Gastroesophageal sphincter (tissue), 3 donors: ENCODE data around the gene ARHGEF4.

Experiments used
- EP300 ChIP-seq: sonication (generic); formaldehyde crosslinking; IDR thresholded peaks from one replicate; pipeline ENCODE4 v1.6.1; 2017; ENCODE audit warnings: antibody characterized with exemption, mild to moderate bottlenecking
- POLR2A ChIP-seq, 2 donors: fragments of 450-650 bp; IDR thresholded peaks; one replicate each; pipeline ENCODE4 v1.6.1; 2017; ENCODE audit warnings: antibody characterized with exemption in 2 of 2, mild to moderate bottlenecking in 2 of 2, moderate library complexity in 1 of 2
- POLR2AphosphoS5 ChIP-seq: sonication (generic); formaldehyde crosslinking; IDR thresholded peaks from one replicate; pipeline ENCODE4 v1.6.1; 2017; ENCODE audit warnings: antibody characterized with exemption
- TF ChIP-seq, protein P1 (sequence below), 4 experiments: fragments of 200-600 bp in 2 of 4; fragments of 450-650 bp in 2 of 4; sonication (generic) in 1 of 4; IDR thresholded peaks; one replicate each; pipeline ENCODE4 v1.5.1; 2017 to 2019; ENCODE audit warnings: antibody characterized with exemption in 4 of 4, mild to moderate bottlenecking in 2 of 4, moderate library complexity in 2 of 4

- TF ChIP-seq POLR2A (IDR thresholded peaks at IDR 0.05), result no peak
- TF ChIP-seq, protein P1, sequence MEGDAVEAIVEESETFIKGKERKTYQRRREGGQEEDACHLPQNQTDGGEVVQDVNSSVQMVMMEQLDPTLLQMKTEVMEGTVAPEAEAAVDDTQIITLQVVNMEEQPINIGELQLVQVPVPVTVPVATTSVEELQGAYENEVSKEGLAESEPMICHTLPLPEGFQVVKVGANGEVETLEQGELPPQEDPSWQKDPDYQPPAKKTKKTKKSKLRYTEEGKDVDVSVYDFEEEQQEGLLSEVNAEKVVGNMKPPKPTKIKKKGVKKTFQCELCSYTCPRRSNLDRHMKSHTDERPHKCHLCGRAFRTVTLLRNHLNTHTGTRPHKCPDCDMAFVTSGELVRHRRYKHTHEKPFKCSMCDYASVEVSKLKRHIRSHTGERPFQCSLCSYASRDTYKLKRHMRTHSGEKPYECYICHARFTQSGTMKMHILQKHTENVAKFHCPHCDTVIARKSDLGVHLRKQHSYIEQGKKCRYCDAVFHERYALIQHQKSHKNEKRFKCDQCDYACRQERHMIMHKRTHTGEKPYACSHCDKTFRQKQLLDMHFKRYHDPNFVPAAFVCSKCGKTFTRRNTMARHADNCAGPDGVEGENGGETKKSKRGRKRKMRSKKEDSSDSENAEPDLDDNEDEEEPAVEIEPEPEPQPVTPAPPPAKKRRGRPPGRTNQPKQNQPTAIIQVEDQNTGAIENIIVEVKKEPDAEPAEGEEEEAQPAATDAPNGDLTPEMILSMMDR (IDR thresholded peaks at IDR 0.05), result no peak
- TF ChIP-seq POLR2AphosphoS5, result no peak
- TF ChIP-seq EP300, result no peak
These were observed 42.2 kb downstream of the ARHGEF4 start for GRCh38 chr2:130878933-130879332.
